AG10803 (cell line): Measurements from ENCODE around the gene TPST1.
"Not testable (repeated sequence)": the region's sequence is repeated elsewhere in the genome, so short reads cannot be mapped to it uniquely, and the experiment has no call there.

ENCODE experiments used
- DNase-seq: peaks from one replicate; pipeline ENCODE4 v3.0.0; 2010; ENCODE audit warnings: low read depth
- H3K4me3 ChIP-seq: 2 replicates; pipeline ENCODE4 v1.5.1; 2011; ENCODE audit warnings: mild to moderate bottlenecking, low read length, control low read depth
- CTCF ChIP-seq: conservative IDR thresholded peaks from 2 replicates; pipeline ENCODE4 v1.5.1; 2011; ENCODE audit warnings: mild to moderate bottlenecking, low read length, control low read depth, inconsistent platforms

TPST1 gene

GRCh38 chr7:66315192-66315591 lies 110.1 kb downstream of the TPST1 start:
- no peak overlapping the region for H3K4me3 ChIP-seq
- TF ChIP-seq CTCF: no peak
- no peak for DNase-seq

DNA sequence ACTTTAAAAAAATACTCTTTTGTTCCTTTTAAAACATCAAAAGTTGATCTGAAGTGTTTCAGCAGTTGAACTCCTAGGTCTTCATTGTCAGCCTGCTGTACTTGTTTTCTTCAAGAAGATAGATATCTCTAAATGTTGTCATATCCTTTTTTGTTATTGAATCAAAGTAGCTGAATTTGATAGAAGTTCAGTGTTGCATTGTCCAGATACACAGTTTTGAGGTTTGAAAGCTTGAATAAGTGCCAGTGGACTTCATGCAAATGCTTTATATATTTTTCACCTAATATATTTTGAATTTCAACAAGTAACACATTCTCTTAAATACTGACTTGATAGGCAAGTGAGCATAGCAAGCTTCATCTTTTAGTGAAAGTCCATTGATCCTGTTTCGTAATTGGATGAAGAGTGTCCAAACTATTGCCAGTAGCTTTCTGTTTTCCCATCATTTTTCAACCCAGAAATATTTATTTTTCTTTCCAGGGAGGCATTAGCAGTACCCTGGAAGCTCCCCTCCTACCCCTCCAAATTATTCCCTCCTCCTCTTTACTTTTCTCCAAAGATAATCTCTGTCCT lies 114.4 kb downstream of the TPST1 start:
- no peak for TF ChIP-seq CTCF
- no peak for DNase-seq
- H3K4me3 ChIP-seq: no peak overlapping the region

DNA sequence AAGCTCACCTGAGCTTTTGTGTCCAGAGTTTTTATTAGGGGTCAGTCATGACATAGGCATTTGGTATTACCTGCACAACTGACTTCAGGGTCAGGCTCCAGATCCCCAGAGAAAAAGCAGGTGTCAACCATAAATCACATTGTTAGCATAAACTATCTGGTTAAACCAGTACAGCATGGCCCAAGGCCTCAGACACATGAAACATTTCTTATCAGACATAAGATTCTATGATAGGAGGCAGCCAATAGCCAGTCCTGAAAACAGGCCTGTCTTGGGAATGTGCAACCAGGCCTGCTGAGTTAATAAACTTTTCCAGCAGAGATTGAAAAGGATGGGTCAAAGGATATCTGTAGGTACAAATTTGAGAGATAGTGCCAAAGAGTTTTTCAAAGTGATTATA lies 116.1 kb downstream of the TPST1 start:
- no peak overlapping the region for H3K4me3 ChIP-seq
- DNase-seq: no peak
- no peak for TF ChIP-seq CTCF

- no peak overlapping the region for H3K4me3 ChIP-seq
- no peak for TF ChIP-seq CTCF
- DNase-seq: no peak
These were observed 118.1 kb downstream of the TPST1 start for GRCh38 chr7:66323114-66323796.

- not testable (repeated sequence) for H3K4me3 ChIP-seq, DNase-seq
These were observed 119.9 kb downstream of the TPST1 start for GRCh38 chr7:66324985-66325384.

DNA sequence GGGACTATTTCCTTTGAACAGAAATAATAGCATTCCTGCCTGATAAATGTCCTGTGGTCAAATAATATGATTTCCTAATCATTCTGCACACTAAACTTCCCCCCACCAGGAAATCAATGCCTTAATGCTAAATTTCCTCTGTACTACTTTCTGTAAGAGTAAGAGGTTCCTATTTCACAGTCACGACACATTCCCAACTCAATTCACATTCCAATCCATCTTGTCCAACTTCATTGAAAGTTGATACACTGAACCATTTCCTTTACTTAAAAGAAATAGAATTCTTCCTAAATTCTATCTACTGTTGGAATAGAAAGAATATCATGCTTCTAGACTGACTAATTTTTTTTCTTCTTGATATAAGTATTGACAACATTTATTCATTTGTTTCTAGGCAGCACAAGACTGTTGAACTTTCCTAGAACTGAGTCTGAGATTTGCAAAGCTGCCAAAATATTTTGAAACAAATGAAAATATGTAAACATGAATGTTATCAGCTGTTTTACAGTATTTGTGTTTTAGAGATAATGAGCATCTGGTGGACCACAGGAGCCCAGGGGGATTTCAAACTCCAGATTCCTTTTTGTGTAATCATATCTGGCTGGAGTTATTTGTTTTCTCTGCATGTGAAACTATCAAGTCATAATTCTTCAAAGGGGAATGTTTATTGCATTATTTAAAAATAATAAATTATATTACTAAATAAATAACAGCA lies 121.5 kb downstream of the TPST1 start:
- peak; percentile 95 for DNase-seq
- H3K4me3 ChIP-seq: no peak overlapping the region

GRCh38 chr7:66330961-66331360 lies 125.8 kb downstream of the TPST1 start:
- no peak for TF ChIP-seq CTCF
- no peak overlapping the region for H3K4me3 ChIP-seq
- DNase-seq: peak; percentile 69

More for the DNA sequence above, 121.5 kb downstream of the TPST1 start:
- no peak for TF ChIP-seq CTCF
